SK-N-SH (cell line): Measurements from ENCODE around the gene FKBP9. TPM values are rescaled to one million over a fixed set of nuclear protein-coding genes. Genes with fewer than 3 reads are reported as not detected.

Source experiments
- CTCF ChIA-PET: fragments of 300-600, 350-600 bp; formaldehyde crosslinking; extraction: SDS; loops from one replicate; lab custom pipeline; 2021; lab: Yijun Ruan, JAX
- POLR2A ChIA-PET: fragments of 350-600 bp; sonication (Branson Sonifier 250); formaldehyde crosslinking; extraction: SDS; loops from one replicate; lab custom pipeline; 2020; ENCODE audit warnings: antibody characterized with exemption, inconsistent platforms; lab: Yijun Ruan, JAX
- DNase-seq: peaks from one replicate; pipeline ENCODE4 v3.0.0; 2012
- H2AFZ ChIP-seq: fragments of 200-600 bp; sonication (generic); 2 replicates; pipeline ENCODE4 v1.8.1; 2016; ENCODE audit warnings: antibody characterized with exemption, mild to moderate bottlenecking, low read depth
- H3F3A ChIP-seq: fragments of 200-600 bp; sonication (generic); replicated peaks from 2 replicates; pipeline ENCODE3; 2016; ENCODE audit warnings: antibody characterized with exemption, mild to moderate bottlenecking; ENCODE audit not compliant: insufficient read depth
- H3K27ac ChIP-seq, 2 experiments: fragments of 200-500 bp in 1 of 2; fragments of 200-600 bp in 1 of 2; sonication (Bioruptor generic) in 1 of 2; sonication (generic), shearing (Covaris generic) in 1 of 2; 2 replicates each; pipeline versions ENCODE4 v1.5.1 to v1.6.1; 2014 to 2016; ENCODE audit warnings: low read depth in 2 of 2, inconsistent platforms in 1 of 2, low read length in 1 of 2, mild to moderate bottlenecking in 1 of 2, mixed read lengths in 1 of 2
- H3K27me3 ChIP-seq: fragments of 200-600 bp; sonication (generic), shearing (Covaris generic); 2 replicates; pipeline ENCODE4 v1.6.1; 2016; ENCODE audit warnings: mixed run types; ENCODE audit not compliant: insufficient read depth
- H3K36me3 ChIP-seq, 2 experiments: fragments of 200-500 bp in 1 of 2; fragments of 200-600 bp in 1 of 2; sonication (Bioruptor generic) in 1 of 2; sonication (generic) in 1 of 2; replicated peaks in 1 of 2; 2 replicates each; pipeline versions ENCODE3 to v1.5.1; 2014 to 2016; ENCODE audit warnings: low read length in 1 of 2, mild to moderate bottlenecking in 1 of 2; ENCODE audit not compliant: insufficient read depth in 2 of 2, control insufficient read depth in 1 of 2
- H3K4me1 ChIP-seq, 2 experiments: fragments of 200-500 bp in 1 of 2; fragments of 200-600 bp in 1 of 2; sonication (Bioruptor generic) in 1 of 2; sonication (generic), shearing (Covaris generic) in 1 of 2; 2 replicates each; pipeline versions ENCODE4 v1.5.1 to v1.6.1; 2014 to 2016; ENCODE audit warnings: low read depth in 1 of 2, low read length in 1 of 2, mixed run types in 1 of 2; ENCODE audit not compliant: insufficient read depth in 2 of 2, control insufficient read depth in 1 of 2
- H3K4me2 ChIP-seq: fragments of 200-600 bp; sonication (generic), shearing (Covaris generic); 2 replicates; pipeline ENCODE4 v1.6.1; 2017; ENCODE audit warnings: mixed run types
- H3K4me3 ChIP-seq, 2 experiments: fragments of 200-500 bp in 1 of 2; fragments of 200-600 bp in 1 of 2; sonication (Bioruptor generic) in 1 of 2; sonication (generic), shearing (Covaris generic) in 1 of 2; 2 replicates each; pipeline versions ENCODE4 v1.5.1 to v1.8.1; 2014 to 2016; ENCODE audit warnings: low read depth in 2 of 2, inconsistent platforms in 1 of 2, low read length in 1 of 2, mild to moderate bottlenecking in 1 of 2, mixed read lengths in 1 of 2, moderate library complexity in 1 of 2
- H3K79me2 ChIP-seq: fragments of 200-600 bp; sonication (generic); 2 replicates; pipeline ENCODE4 v1.8.1; 2017; ENCODE audit warnings: mild to moderate bottlenecking; ENCODE audit not compliant: insufficient read depth
- H3K9ac ChIP-seq: fragments of 200-600 bp; sonication (generic); 2 replicates; pipeline ENCODE4 v1.6.1; 2017; ENCODE audit warnings: mixed run types
- H3K9me2 ChIP-seq: fragments of 200-600 bp; sonication (generic); 2 replicates; pipeline ENCODE4 v1.6.1; 2017; ENCODE audit warnings: mixed run types
- H3K9me3 ChIP-seq: fragments of 200-600 bp; sonication (generic); 2 replicates; pipeline ENCODE4 v1.6.1; 2017; ENCODE audit warnings: mixed run types, mild to moderate bottlenecking, moderate library complexity
- H4K20me1 ChIP-seq: fragments of 200-600 bp; sonication (generic); 2 replicates; pipeline ENCODE4 v1.6.1; 2017; ENCODE audit warnings: mild to moderate bottlenecking, mixed run types; ENCODE audit not compliant: insufficient read depth
- CHD2 ChIP-seq: fragments of 150-350 bp; IDR thresholded peaks from 2 replicates; pipeline ENCODE4 v1.6.1; 2018; ENCODE audit warnings: low read length; ENCODE audit not compliant: partially characterized antibody
- CTCF ChIP-seq: fragments of 200-600 bp; sonication (generic); IDR thresholded peaks from 2 replicates; pipeline ENCODE4 v1.6.1; 2017; ENCODE audit warnings: antibody characterized with exemption, mild to moderate bottlenecking, moderate library complexity
- ELF1 ChIP-seq: IDR thresholded peaks from 2 replicates; pipeline ENCODE4 v1.4.0; 2012
- EP300 ChIP-seq, 2 experiments: IDR thresholded peaks; 2 replicates each; pipeline versions ENCODE4 v1.4.0 to v1.6.1; 2012; ENCODE audit warnings: borderline replicate concordance in 1 of 2, low read depth in 1 of 2, low read length in 1 of 2
- FOSL2 ChIP-seq: IDR thresholded peaks from 2 replicates; pipeline ENCODE4 v1.4.0; 2012; ENCODE audit warnings: low read depth, mild to moderate bottlenecking, moderate library complexity, borderline replicate concordance
- FOXM1 ChIP-seq: IDR thresholded peaks from 2 replicates; pipeline ENCODE4 v1.4.0; 2012; ENCODE audit warnings: low read depth, mild to moderate bottlenecking
- IRF3 ChIP-seq: fragments of 150-350 bp; IDR thresholded peaks from 2 replicates; pipeline ENCODE4 v1.6.1; 2016; ENCODE audit warnings: mild to moderate bottlenecking, low read depth, low read length
- JUND ChIP-seq: IDR thresholded peaks from 2 replicates; pipeline ENCODE4 v1.4.0; 2012
- MAX ChIP-seq: IDR thresholded peaks from 2 replicates; pipeline ENCODE4 v1.4.0; 2012; ENCODE audit warnings: low read depth
- MXI1 ChIP-seq: IDR thresholded peaks from 2 replicates; pipeline ENCODE4 v1.6.1; 2012; ENCODE audit warnings: mild to moderate bottlenecking, low read depth, low read length, improper control_type of control experiment
- RAD21 ChIP-seq: IDR thresholded peaks from 2 replicates; pipeline ENCODE4 v1.6.1; 2012; ENCODE audit warnings: mild to moderate bottlenecking, low read length
- RCOR1 ChIP-seq: fragments of 150-350 bp; IDR thresholded peaks from 2 replicates; pipeline ENCODE4 v1.6.1; 2017; ENCODE audit warnings: antibody characterized with exemption, low read length
- SMC3 ChIP-seq: IDR thresholded peaks from 2 replicates; pipeline ENCODE4 v1.6.1; 2012; ENCODE audit warnings: low read depth, low read length, improper control_type of control experiment
- TAF1 ChIP-seq: IDR thresholded peaks from 2 replicates; pipeline ENCODE4 v1.6.1; 2012; ENCODE audit warnings: low read depth, mild to moderate bottlenecking, low read length, moderate library complexity, borderline replicate concordance
- YY1 ChIP-seq: IDR thresholded peaks from 2 replicates; pipeline ENCODE4 v1.4.0; 2012; ENCODE audit warnings: low read depth, mild to moderate bottlenecking
- WGBS: methylation state at CpG from one replicate; pipeline ENCODE4 v1.1.6; 2017; ENCODE audit warnings: low lambda C conversion rate; 5-methylcytosine and 5-hydroxymethylcytosine counted together
- polyA plus RNA-seq, 3 experiments: library from polyadenylated mRNA; depleted of rRNA; stranded (reverse); fragments of >200 nt; gene quantifications; 2 replicates each; pipeline ENCODE4 v1.2.3, GENCODE V29; 2012

The FKBP9 gene
- polyA plus RNA-seq, 1 of the 3 experiments (the other 2 are of a cell fraction): 211 TPM

GRCh38 chr7:32941181-32941580, 16.1 kb upstream of the FKBP9 start:
- Histone ChIP-seq H3K27me3 (no peaks in the 10 kb centered on the region), H2AFZ (no peak overlapping the region), H3K4me3 (peak overlapping the region; percentile 71 to 82), H3K79me2 (peaks cover 63% of the 10 kb centered on the region), H3F3A (peaks cover 7% of the 10 kb centered on the region), H4K20me1 (peaks cover 6% of the 10 kb centered on the region; the same call in 1 of the 2 replicates), H3K36me3 (peaks cover 6 to 7% of the 10 kb centered on the region in 2 experiments), H3K9me2 (no peaks in the 10 kb centered on the region), H3K9ac (peak overlapping the region; percentile 84; the same call in 1 of the 2 replicates), H3K4me1 (peaks cover 15 to 18% of the 10 kb centered on the region in 2 experiments; a peak in 3 of 4 replicates), H3K4me2 (peak overlapping the region; percentile 80), H3K9me3 (no peaks in the 10 kb centered on the region), H3K27ac (peak overlapping the region in 1 of 2 experiments; percentile 81; a peak in 3 of 4 replicates)
- CTCF ChIA-PET: interaction anchor here (0.8 to 5.8 kb wide), 13 partner anchors 16 to 167 kb away, joined by 3 to 48 read pairs (median 4); partner anchors contain the start of genes FKBP9 and RP9
- no peak for DNase-seq
- TF ChIP-seq EP300 (IDR thresholded peaks at IDR 0.05; ENCODE audit: borderline replicate concordance in 1 of 2, low read depth in 1 of 2, low read length in 1 of 2): no peak
- TF ChIP-seq CHD2: no peak
- TF ChIP-seq RAD21: no peak
- no peak for TF ChIP-seq FOXM1
- no peak for TF ChIP-seq ELF1
- no peak for TF ChIP-seq SMC3
- POLR2A ChIA-PET: interaction anchor here (2.7 to 2.8 kb wide), 2 partner anchors 16 to 51 kb away, joined by 16 to 18 read pairs; partner anchors contain the start of genes FKBP9 and KBTBD2
- WGBS: 67% methylated on average over 5 of the region's 5 CpGs

GRCh38 chr7:32941681-32942414, 15.4 kb upstream of the FKBP9 start:
- Histone ChIP-seq H3K27ac (peak overlapping the region; percentile 81 to 91), H3K4me1 (peaks cover 15 to 18% of the 10 kb centered on the region in 2 experiments; a peak in 3 of 4 replicates), H3F3A (peaks cover 7% of the 10 kb centered on the region), H3K4me2 (peak overlapping the region; percentile 80), H2AFZ (peak overlapping the region; percentile 72), H3K9me3 (no peaks in the 10 kb centered on the region), H3K79me2 (peaks cover 57% of the 10 kb centered on the region), H3K4me3 (peak overlapping the region; percentile 71 to 82), H3K36me3 (peaks cover 6 to 7% of the 10 kb centered on the region in 2 experiments), H3K27me3 (no peaks in the 10 kb centered on the region), H3K9me2 (no peaks in the 10 kb centered on the region), H4K20me1 (no peaks in the 10 kb centered on the region; the same call in 1 of the 2 replicates), H3K9ac (peak overlapping the region; percentile 84)
- ChIA-PET POLR2A (interaction anchor here (2.7 to 2.8 kb wide), 2 partner anchors 15 to 51 kb away, joined by 16 to 18 read pairs; partner anchors contain the start of genes FKBP9 and KBTBD2), CTCF (interaction anchor here (0.6 to 5.8 kb wide), 27 partner anchors 11 to 166 kb away, joined by 3 to 48 read pairs (median 6); partner anchors contain the start of genes FKBP9, KBTBD2 and RP9)
- TF ChIP-seq MAX: 0 out of 2 replicates have a peak, but pooled peaks have one; percentile 55
- no peak for TF ChIP-seq FOSL2
- TF ChIP-seq YY1: no peak
- TF ChIP-seq JUND: no peak
- TF ChIP-seq RCOR1: no peak
- TF ChIP-seq MXI1: peak; percentile 14; the same call in 1 of the 2 replicates
- TF ChIP-seq IRF3: no peak
- no peak for TF ChIP-seq CTCF
- no peak for TF ChIP-seq TAF1
- no peak for DNase-seq
- WGBS: 6% methylated on average over 22 of the region's 22 CpGs
